SU-DHL-6 (cell line): ENCODE results near the gene A1CF.

Source experiments
- H2AFZ ChIP-seq: fragments of 200-600 bp; sonication (generic); 2 replicates; pipeline ENCODE4 v1.6.1; 2014; ENCODE audit warnings: low read depth, mild to moderate bottlenecking, moderate library complexity, mixed read lengths, antibody characterized with exemption, low read length; ENCODE audit not compliant: severe bottlenecking
- H3F3A ChIP-seq: fragments of 200-600 bp; shearing (Covaris generic); 2 replicates; pipeline ENCODE4 v1.6.0; 2016; ENCODE audit warnings: antibody characterized with exemption, mild to moderate bottlenecking; ENCODE audit not compliant: insufficient read depth
- H3K27ac ChIP-seq: fragments of 200-600 bp; sonication (generic); 2 replicates; pipeline ENCODE4 v1.5.1; 2016; ENCODE audit warnings: low read depth, mild to moderate bottlenecking, low read length, moderate library complexity, mixed read lengths
- H3K27me3 ChIP-seq: fragments of 200-600 bp; sonication (generic), shearing (Covaris generic); 2 replicates; pipeline ENCODE4 v1.6.0; 2014; ENCODE audit warnings: mild to moderate bottlenecking, low read length
- H3K36me3 ChIP-seq: fragments of 200-600 bp; sonication (generic); 2 replicates; pipeline ENCODE4 v1.6.1; 2014; ENCODE audit warnings: mild to moderate bottlenecking, low read length, mixed read lengths
- H3K4me2 ChIP-seq: fragments of 300-600, 200-600 bp; shearing (Covaris generic), sonication (generic); 2 replicates; pipeline ENCODE4 v1.6.0; 2014; ENCODE audit warnings: low read length, low read depth, mild to moderate bottlenecking; ENCODE audit not compliant: poor library complexity, severe bottlenecking
- H3K4me3 ChIP-seq: fragments of 200-600 bp; sonication (generic); 2 replicates; pipeline ENCODE4 v1.5.1; 2014; ENCODE audit warnings: antibody characterized with exemption, low read length, mild to moderate bottlenecking, mixed read lengths; ENCODE audit not compliant: insufficient read depth, poor library complexity, severe bottlenecking
- H3K79me2 ChIP-seq: fragments of 200-600 bp; sonication (generic); 2 replicates; pipeline ENCODE4 v1.6.1; 2014; ENCODE audit warnings: mild to moderate bottlenecking, low read length, moderate library complexity; ENCODE audit not compliant: insufficient read depth
- H3K9ac ChIP-seq: fragments of 200-600 bp; sonication (generic); 2 replicates; pipeline ENCODE4 v1.7.0; 2014; ENCODE audit warnings: mild to moderate bottlenecking, low read length
- H3K9me2 ChIP-seq: fragments of 200-600 bp; sonication (generic); replicated peaks from 2 replicates; pipeline ENCODE4 v1.6.1; 2014; ENCODE audit warnings: low read length; ENCODE audit not compliant: insufficient read depth
- H3K9me3 ChIP-seq: fragments of 200-600 bp; sonication (generic); 2 replicates; pipeline ENCODE4 v1.6.1; 2014; ENCODE audit warnings: low read length, mixed read lengths; ENCODE audit not compliant: insufficient read depth
- H4K20me1 ChIP-seq: fragments of 200-600 bp; sonication (generic); 2 replicates; pipeline ENCODE4 v1.6.1; 2014; ENCODE audit warnings: low read depth, mild to moderate bottlenecking, antibody characterized with exemption, low read length, moderate library complexity, mixed read lengths
- EZH2phosphoT487 ChIP-seq: fragments of 200-600 bp; sonication (generic), shearing (Covaris generic); conservative IDR thresholded peaks from 2 replicates; pipeline ENCODE4 v1.6.1; 2018; ENCODE audit warnings: mild to moderate bottlenecking, antibody characterized with exemption, low read length, moderate library complexity, mixed read lengths
- TF ChIP-seq, protein P1 (sequence below): fragments of 200-600 bp; sonication (generic); IDR thresholded peaks from one replicate; pipeline ENCODE4 v1.5.1; 2017; ENCODE audit warnings: antibody characterized with exemption, mild to moderate bottlenecking, low read length, moderate library complexity; ENCODE audit not compliant: insufficient read depth, poor library complexity, severe bottlenecking

Gene A1CF

DNA sequence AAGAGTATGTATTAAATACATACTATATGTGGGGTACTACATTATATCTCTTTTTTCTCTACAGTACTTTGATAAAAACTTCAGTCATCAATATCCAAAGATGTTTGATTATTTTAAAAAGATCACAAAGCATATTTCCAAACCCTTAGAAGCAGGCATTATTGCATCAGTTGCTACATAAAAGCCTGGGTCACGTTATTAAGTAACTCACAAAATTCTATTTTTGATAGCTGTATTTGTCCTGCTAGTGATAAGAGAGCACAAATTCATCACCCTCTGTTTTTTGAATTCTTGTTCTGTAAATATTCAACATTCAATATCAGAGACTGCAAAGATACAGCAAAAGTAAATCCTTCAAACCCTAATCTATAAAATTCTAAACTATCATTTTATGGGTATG lies 30.0 kb downstream of the A1CF start:
- Histone ChIP-seq H3K4me3 (no peak overlapping the region), H3K4me2 (no peak overlapping the region), H3K36me3 (no peaks in the 10 kb centered on the region), H3K27me3 (no peaks in the 10 kb centered on the region), H3K27ac (no peak overlapping the region), H4K20me1 (no peaks in the 10 kb centered on the region), H3K9ac (no peak overlapping the region), H3K9me2 (no peaks in the 10 kb centered on the region), H3F3A (no peaks in the 10 kb centered on the region), H3K9me3 (no peaks in the 10 kb centered on the region), H3K79me2 (no peaks in the 10 kb centered on the region), H2AFZ (no peak overlapping the region)
- no peak for TF ChIP-seq EZH2phosphoT487
- TF ChIP-seq, protein P1, sequence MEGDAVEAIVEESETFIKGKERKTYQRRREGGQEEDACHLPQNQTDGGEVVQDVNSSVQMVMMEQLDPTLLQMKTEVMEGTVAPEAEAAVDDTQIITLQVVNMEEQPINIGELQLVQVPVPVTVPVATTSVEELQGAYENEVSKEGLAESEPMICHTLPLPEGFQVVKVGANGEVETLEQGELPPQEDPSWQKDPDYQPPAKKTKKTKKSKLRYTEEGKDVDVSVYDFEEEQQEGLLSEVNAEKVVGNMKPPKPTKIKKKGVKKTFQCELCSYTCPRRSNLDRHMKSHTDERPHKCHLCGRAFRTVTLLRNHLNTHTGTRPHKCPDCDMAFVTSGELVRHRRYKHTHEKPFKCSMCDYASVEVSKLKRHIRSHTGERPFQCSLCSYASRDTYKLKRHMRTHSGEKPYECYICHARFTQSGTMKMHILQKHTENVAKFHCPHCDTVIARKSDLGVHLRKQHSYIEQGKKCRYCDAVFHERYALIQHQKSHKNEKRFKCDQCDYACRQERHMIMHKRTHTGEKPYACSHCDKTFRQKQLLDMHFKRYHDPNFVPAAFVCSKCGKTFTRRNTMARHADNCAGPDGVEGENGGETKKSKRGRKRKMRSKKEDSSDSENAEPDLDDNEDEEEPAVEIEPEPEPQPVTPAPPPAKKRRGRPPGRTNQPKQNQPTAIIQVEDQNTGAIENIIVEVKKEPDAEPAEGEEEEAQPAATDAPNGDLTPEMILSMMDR = no peak

DNA sequence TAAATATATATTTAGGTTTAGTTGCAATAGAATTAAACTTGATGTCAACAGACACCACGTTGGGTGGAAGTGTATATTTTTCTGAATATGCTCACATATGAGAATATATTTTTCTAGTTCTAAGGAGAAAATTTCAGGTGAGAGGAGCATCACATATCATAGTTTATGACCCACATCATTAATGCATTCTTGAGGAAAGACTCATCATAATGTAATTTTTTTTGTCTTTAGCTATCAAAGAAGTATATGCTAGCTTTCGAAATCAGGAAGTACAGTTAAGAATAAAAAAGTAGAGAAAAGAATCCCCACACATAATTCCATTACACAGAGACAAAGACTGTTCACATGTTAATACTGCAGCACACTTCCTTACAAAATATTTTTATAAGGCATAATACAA lies 30.4 kb downstream of the A1CF start:
- Histone ChIP-seq H3K27ac (no peak overlapping the region), H3K4me3 (no peak overlapping the region), H3K9me3 (no peaks in the 10 kb centered on the region), H3F3A (no peaks in the 10 kb centered on the region), H3K9me2 (no peaks in the 10 kb centered on the region), H3K36me3 (no peaks in the 10 kb centered on the region), H3K79me2 (no peaks in the 10 kb centered on the region), H3K27me3 (no peaks in the 10 kb centered on the region), H2AFZ (no peak overlapping the region), H4K20me1 (no peaks in the 10 kb centered on the region), H3K9ac (no peak overlapping the region), H3K4me2 (no peak overlapping the region)
- TF ChIP-seq, protein P1 = no peak

DNA sequence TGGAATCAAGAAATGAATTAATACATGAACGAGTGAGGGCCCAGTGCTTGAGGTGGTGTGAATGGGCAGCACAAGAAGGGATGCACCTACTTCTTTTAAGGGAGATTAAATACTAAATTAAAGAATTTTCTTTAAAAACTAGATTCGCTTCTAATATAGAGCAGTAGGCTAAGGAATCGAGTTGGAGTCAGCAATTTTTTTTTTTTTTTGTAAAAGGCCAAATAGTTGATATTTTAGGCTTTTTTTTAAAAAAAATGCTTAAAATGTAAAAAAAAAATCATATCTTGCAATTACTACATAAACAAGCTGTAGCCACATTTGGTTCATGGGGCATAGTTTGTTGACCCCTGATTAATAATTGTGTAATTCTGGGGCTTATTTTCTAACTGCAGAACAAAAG lies 31.9 kb downstream of the A1CF start:
- TF ChIP-seq, protein P1 = no peak
- TF ChIP-seq EZH2phosphoT487 = no peak

More for the DNA sequence above, 31.9 kb downstream of the A1CF start:
- Histone ChIP-seq H3F3A (no peaks in the 10 kb centered on the region), H3K4me3 (no peak overlapping the region), H3K79me2 (no peaks in the 10 kb centered on the region), H3K27me3 (no peaks in the 10 kb centered on the region), H4K20me1 (no peaks in the 10 kb centered on the region), H3K27ac (no peak overlapping the region), H3K9me3 (no peaks in the 10 kb centered on the region), H3K9me2 (no peaks in the 10 kb centered on the region), H3K9ac (no peak overlapping the region), H3K4me2 (no peak overlapping the region), H2AFZ (no peak overlapping the region), H3K36me3 (no peaks in the 10 kb centered on the region)
